Measurements from ENCODE around the gene KIF21B. TPM values are rescaled to one million over a fixed set of nuclear protein-coding genes. Genes with fewer than 3 reads are reported as not detected.

KIF21B gene
- total RNA-seq, 1 donor from 2014 or later, result 3.4 TPM

- DNase-seq (ENCODE audit: low spot score), result no peak
Measured at GRCh38 chr1:201019321-201019977, 4.1 kb downstream of the KIF21B start.

GRCh38 chr1:201017828-201018163, 5.7 kb downstream of the KIF21B start:
- DNase-seq (ENCODE audit: low spot score), result no peak

- peak; percentile 81 for DNase-seq (ENCODE audit: low spot score)
Measured at GRCh38 chr1:201016943-201017827, 6.3 kb downstream of the KIF21B start.

GRCh38 chr1:201016211-201016651, 7.3 kb downstream of the KIF21B start:
- DNase-seq (ENCODE audit: low spot score), result peak; percentile 88

- DNase-seq (ENCODE audit: low spot score), result peak; percentile 89
Measured at GRCh38 chr1:201015551-201016091, 7.9 kb downstream of the KIF21B start.

- DNase-seq (ENCODE audit: low spot score), result no peak
Measured at GRCh38 chr1:201014816-201015200, 8.7 kb downstream of the KIF21B start.

- no peak for DNase-seq (ENCODE audit: low spot score)
Measured at GRCh38 chr1:201013991-201014815, 9.3 kb downstream of the KIF21B start.

- no peak for DNase-seq (ENCODE audit: low spot score)
Measured at GRCh38 chr1:201013031-201013485, 10.5 kb downstream of the KIF21B start.

GRCh38 chr1:201011616-201012015, 11.9 kb downstream of the KIF21B start:
- DNase-seq (ENCODE audit: low spot score), result no peak

GRCh38 chr1:201009962-201010645, 13.4 kb downstream of the KIF21B start:
- no peak for DNase-seq (ENCODE audit: low spot score)

GRCh38 chr1:201008666-201009360, 14.7 kb downstream of the KIF21B start:
- no peak for DNase-seq (ENCODE audit: low spot score)

- no peak for DNase-seq (ENCODE audit: low spot score)
Measured at GRCh38 chr1:201007481-201007880, 16.0 kb downstream of the KIF21B start.

GRCh38 chr1:201006450-201006849, 17.1 kb downstream of the KIF21B start:
- no peak for DNase-seq (ENCODE audit: low spot score)

GRCh38 chr1:201004732-201005131, 18.8 kb downstream of the KIF21B start:
- no peak for DNase-seq (ENCODE audit: low spot score)

GRCh38 chr1:201004154-201004553, 19.4 kb downstream of the KIF21B start:
- no peak for DNase-seq (ENCODE audit: low spot score)

GRCh38 chr1:201002510-201002909, 21.0 kb downstream of the KIF21B start:
- DNase-seq (ENCODE audit: low spot score), result no peak

- no peak for DNase-seq (ENCODE audit: low spot score)
Measured at GRCh38 chr1:201001962-201002361, 21.6 kb downstream of the KIF21B start.

- no peak for DNase-seq (ENCODE audit: low spot score)
Measured at GRCh38 chr1:201000391-201000790, 23.1 kb downstream of the KIF21B start.

GRCh38 chr1:200999667-201000066, 23.8 kb downstream of the KIF21B start:
- DNase-seq (ENCODE audit: low spot score), result no peak

- no peak for DNase-seq (ENCODE audit: low spot score)
Measured at GRCh38 chr1:200998323-200998722, 25.2 kb downstream of the KIF21B start.
